ENCODE data around the gene IFT20.
"Not testable (repeated sequence)": the region's sequence is repeated elsewhere in the genome, so short reads cannot be mapped to it uniquely, and the experiment has no call there.

IFT20 gene

GRCh38 chr17:28306954-28307401 is 28.3 kb downstream of the IFT20 start:
- DNase-seq: no peak

- no peak for DNase-seq
These were observed 36.8 kb downstream of the IFT20 start for GRCh38 chr17:28298449-28298848.

- DNase-seq: no peak
These were observed 39.3 kb downstream of the IFT20 start for GRCh38 chr17:28295677-28296578.

GRCh38 chr17:28293994-28294393 is 41.3 kb downstream of the IFT20 start:
- DNase-seq: no peak

GRCh38 chr17:28292878-28293277 is 42.4 kb downstream of the IFT20 start:
- not testable (repeated sequence) for DNase-seq

- no peak for DNase-seq
These were observed 43.4 kb downstream of the IFT20 start for GRCh38 chr17:28291780-28292330.

- no peak for DNase-seq
These were observed 44.6 kb downstream of the IFT20 start for GRCh38 chr17:28290703-28291102.

GRCh38 chr17:28285965-28286364 is 49.3 kb downstream of the IFT20 start:
- no peak for DNase-seq

- DNase-seq: no peak
These were observed 52.7 kb downstream of the IFT20 start for GRCh38 chr17:28282596-28282995.

- DNase-seq: no peak
These were observed 54.4 kb downstream of the IFT20 start for GRCh38 chr17:28280826-28281225.

- no peak for DNase-seq
These were observed 55.9 kb downstream of the IFT20 start for GRCh38 chr17:28279411-28279810.

All from CD4-positive, alpha-beta T cell treated with Interleukin-6 for 4 hours (primary cell).